ENCODE measurements around the gene FOXO3. TPM values are rescaled to one million over a fixed set of nuclear protein-coding genes. Genes with fewer than 3 reads are reported as not detected.

FOXO3 gene
- total RNA-seq, 1 experiment from 2014 or later: 22.1 TPM

DNA sequence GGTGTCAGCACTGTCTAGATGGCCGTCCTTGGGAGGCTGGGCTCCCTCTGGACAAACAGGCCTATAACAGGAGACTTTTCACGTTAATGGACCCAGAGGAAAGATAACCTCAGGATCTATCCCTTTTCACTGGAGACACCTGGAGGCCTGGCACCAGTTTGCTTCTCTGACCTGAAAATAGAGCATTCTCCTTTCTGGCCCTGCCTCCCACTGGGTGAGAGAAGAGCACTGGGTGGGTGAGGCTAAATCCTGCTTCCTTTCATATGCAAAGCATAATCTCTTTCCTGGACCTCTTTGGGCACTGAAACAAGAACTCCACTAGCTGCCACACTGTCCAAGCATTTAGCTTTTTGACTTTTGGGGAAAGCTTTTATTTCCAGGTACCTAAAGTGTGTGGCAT, 78.3 kb downstream of the FOXO3 start:
- Histone ChIP-seq H3K79me1 (ENCODE audit: insufficient read depth, low read depth, low read length, poor library complexity, severe bottlenecking) (no peaks in the 10 kb centered on the region), H3K14ac (ENCODE audit: insufficient read depth, low read length) (no peak overlapping the region), H3T11ph (ENCODE audit: low read length) (no peak overlapping the region), H3K23me2 (ENCODE audit: insufficient read length, low read depth, low read length, poor library complexity, severe bottlenecking) (no peaks in the 10 kb centered on the region), H2AK5ac (ENCODE audit: insufficient read length, low read length) (no peak overlapping the region), H3K23ac (ENCODE audit: insufficient read length, low read depth, low read length) (no peak overlapping the region), H2BK5ac (ENCODE audit: insufficient read length, low read length) (no peak overlapping the region), H3K56ac (ENCODE audit: insufficient read length, low read depth, low read length) (no peak overlapping the region), H2BK20ac (ENCODE audit: low read depth, low read length, poor library complexity, severe bottlenecking) (no peak overlapping the region), H4K91ac (ENCODE audit: insufficient read length, low read depth, low read length) (no peak overlapping the region), H2BK120ac (ENCODE audit: low read depth, low read length, poor library complexity, severe bottlenecking) (no peak overlapping the region), H3K27me3 (ENCODE audit: insufficient read depth, low read length) (no peaks in the 10 kb centered on the region), H3K9ac (ENCODE audit: extremely low read depth, insufficient read length, low read length) (no peak overlapping the region), H2AFZ (ENCODE audit: low read length) (no peak overlapping the region), H3K18ac (ENCODE audit: insufficient read length, low read depth, low read length) (no peak overlapping the region), H3K27ac (ENCODE audit: insufficient read length, low read depth, low read length) (no peak overlapping the region), H3K4me1 (ENCODE audit: insufficient read depth, low read length) (peaks cover 8% of the 10 kb centered on the region; the same call in 1 of the 2 replicates), H3K9me3 (ENCODE audit: control insufficient read depth, low read depth, low read length) (no peaks in the 10 kb centered on the region), H3K79me2 (ENCODE audit: insufficient read depth, low read length) (peaks cover 3% of the 10 kb centered on the region; the same call in 1 of the 2 replicates), H3K4ac (ENCODE audit: low read depth, low read length) (no peak overlapping the region), H4K5ac (ENCODE audit: insufficient read length, low read depth, low read length) (no peak overlapping the region), H2BK12ac (ENCODE audit: insufficient read length, low read depth, low read length) (no peak overlapping the region), H2BK15ac (ENCODE audit: low read depth, low read length) (no peak overlapping the region), H4K20me1 (ENCODE audit: control insufficient read depth, insufficient read depth, insufficient read length) (no peaks in the 10 kb centered on the region), H4K8ac (replicated peaks; ENCODE audit: insufficient read length, low read depth, low read length) (no peak overlapping the region), H3K4me2 (ENCODE audit: insufficient read depth, insufficient read length, low read length) (no peak overlapping the region)
- no peaks in the 10 kb centered on the region; a peak in 1 of 7 replicates for H3K36me3 Mint-ChIP-seq (ENCODE audit: insufficient read depth in 1 of 3, low read depth in 3 of 3)
- H3K4me3 Mint-ChIP-seq: peak overlapping the region in 1 of 2 experiments; percentile 3; a peak in 2 of 5 replicates
- H3K27me3 Mint-ChIP-seq (ENCODE audit: low read depth): no peaks in the 10 kb centered on the region
- DNase-seq: no peak
- no peaks in the 10 kb centered on the region for H3K9me3 Mint-ChIP-seq
- H3K4me1 Mint-ChIP-seq: peaks cover 59 to 60% of the 10 kb centered on the region in 2 experiments
- TF ChIP-seq CTCF (conservative IDR thresholded peaks at IDR 0.05): 0 out of 3 replicates have a peak, but pooled peaks have one; percentile 19
- no peak overlapping the region; a peak in 2 of 7 replicates for H3K27ac Mint-ChIP-seq
- no CpG with 5 or more reads among the region's 2 CpGs for WGBS (ENCODE audit: extremely low coverage, insufficient read length, low lambda C conversion rate)
